K562 (cell line): Measurements from ENCODE around the gene NUMB.

Source experiments
- ESRRA ChIP-seq: fragments of 450-650 bp; IDR thresholded peaks from 2 replicates; pipeline ENCODE4 v1.6.1; 2014; ENCODE audit warnings: low read depth, mild to moderate bottlenecking, moderate library complexity, borderline replicate concordance
- EZH2 ChIP-seq: IDR thresholded peaks from 2 replicates; pipeline ENCODE4 v1.6.1; 2012; ENCODE audit warnings: low read depth, mild to moderate bottlenecking, inconsistent platforms, low read length, borderline replicate concordance
- POLR2G ChIP-seq: fragments of 200-400 bp; formaldehyde crosslinking; IDR thresholded peaks from 2 replicates; pipeline ENCODE4 v1.6.1; 2017; ENCODE audit warnings: low read depth, mild to moderate bottlenecking, antibody characterized with exemption, low read length, moderate library complexity
- RAD21 ChIP-seq, 2 experiments: fragments of 250-450 bp in 1 of 2; fragments of 450-650 bp in 1 of 2; sonication (Bioruptor Pico) in 1 of 2; formaldehyde crosslinking in 1 of 2; IDR thresholded peaks in 1 of 2; conservative IDR thresholded peaks in 1 of 2; 2 replicates each; pipeline versions ENCODE4 v1.4.0 to v1.8.0; 2020 to 2022; ENCODE audit warnings: mild to moderate bottlenecking in 2 of 2, moderate library complexity in 1 of 2
- SIN3A ChIP-seq, 2 experiments: fragments of 150-350 bp in 1 of 2; IDR thresholded peaks; 2 replicates each; pipeline ENCODE4 v1.6.1; 2011 to 2016; ENCODE audit warnings: borderline replicate concordance in 2 of 2, low read depth in 2 of 2, low read length in 2 of 2, mild to moderate bottlenecking in 2 of 2, moderate library complexity in 2 of 2; ENCODE audit not compliant: control insufficient read depth in 1 of 2
- TF ChIP-seq, protein P1 (sequence below), 2 experiments: fragments of 450-650 bp; formaldehyde crosslinking in 1 of 2; IDR thresholded peaks; 2 replicates each; pipeline versions ENCODE4 v1.4.0 to v1.6.1; 2014 to 2020; ENCODE audit warnings: mild to moderate bottlenecking in 2 of 2, borderline replicate concordance in 1 of 2, low read depth in 1 of 2

DNA sequence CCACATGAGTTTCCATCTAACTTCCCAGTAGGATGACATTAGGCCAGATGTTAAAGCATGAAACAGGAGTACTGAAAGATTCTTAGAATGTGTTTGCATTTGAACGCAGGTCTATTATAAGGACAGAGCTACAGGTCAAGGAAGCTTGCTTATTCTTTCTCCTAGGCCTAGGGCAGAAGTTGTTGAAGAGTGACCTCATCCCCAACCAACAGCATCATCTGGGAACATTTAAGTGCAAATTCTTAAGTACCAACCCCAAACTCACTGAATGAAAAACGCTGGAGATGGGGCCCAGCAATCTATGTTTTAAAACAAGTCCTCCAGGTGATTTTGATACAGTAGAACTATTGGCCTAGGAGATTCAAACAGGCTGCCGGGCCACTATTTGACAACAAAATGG is 168.6 kb downstream of the NUMB start:
- TF ChIP-seq, protein P1, sequence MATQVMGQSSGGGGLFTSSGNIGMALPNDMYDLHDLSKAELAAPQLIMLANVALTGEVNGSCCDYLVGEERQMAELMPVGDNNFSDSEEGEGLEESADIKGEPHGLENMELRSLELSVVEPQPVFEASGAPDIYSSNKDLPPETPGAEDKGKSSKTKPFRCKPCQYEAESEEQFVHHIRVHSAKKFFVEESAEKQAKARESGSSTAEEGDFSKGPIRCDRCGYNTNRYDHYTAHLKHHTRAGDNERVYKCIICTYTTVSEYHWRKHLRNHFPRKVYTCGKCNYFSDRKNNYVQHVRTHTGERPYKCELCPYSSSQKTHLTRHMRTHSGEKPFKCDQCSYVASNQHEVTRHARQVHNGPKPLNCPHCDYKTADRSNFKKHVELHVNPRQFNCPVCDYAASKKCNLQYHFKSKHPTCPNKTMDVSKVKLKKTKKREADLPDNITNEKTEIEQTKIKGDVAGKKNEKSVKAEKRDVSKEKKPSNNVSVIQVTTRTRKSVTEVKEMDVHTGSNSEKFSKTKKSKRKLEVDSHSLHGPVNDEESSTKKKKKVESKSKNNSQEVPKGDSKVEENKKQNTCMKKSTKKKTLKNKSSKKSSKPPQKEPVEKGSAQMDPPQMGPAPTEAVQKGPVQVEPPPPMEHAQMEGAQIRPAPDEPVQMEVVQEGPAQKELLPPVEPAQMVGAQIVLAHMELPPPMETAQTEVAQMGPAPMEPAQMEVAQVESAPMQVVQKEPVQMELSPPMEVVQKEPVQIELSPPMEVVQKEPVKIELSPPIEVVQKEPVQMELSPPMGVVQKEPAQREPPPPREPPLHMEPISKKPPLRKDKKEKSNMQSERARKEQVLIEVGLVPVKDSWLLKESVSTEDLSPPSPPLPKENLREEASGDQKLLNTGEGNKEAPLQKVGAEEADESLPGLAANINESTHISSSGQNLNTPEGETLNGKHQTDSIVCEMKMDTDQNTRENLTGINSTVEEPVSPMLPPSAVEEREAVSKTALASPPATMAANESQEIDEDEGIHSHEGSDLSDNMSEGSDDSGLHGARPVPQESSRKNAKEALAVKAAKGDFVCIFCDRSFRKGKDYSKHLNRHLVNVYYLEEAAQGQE (IDR thresholded peaks at IDR 0.05; ENCODE audit: borderline replicate concordance): no peak
- TF ChIP-seq, protein P1 (CRISPR knock-in tag; IDR thresholded peaks at IDR 0.05; ENCODE audit: low read depth): no peak
- TF ChIP-seq ESRRA (no peak), POLR2G (no peak), RAD21 (CRISPR knock-in tag; conservative IDR thresholded peaks at IDR 0.05 in 1 of 2, IDR thresholded peaks at IDR 0.05 in 1 of 2) (no peak), EZH2 (no peak), SIN3A (IDR thresholded peaks at IDR 0.05; ENCODE audit: borderline replicate concordance in 2 of 2, control insufficient read depth in 1 of 2, low read depth in 2 of 2, low read length in 2 of 2) (no peak)
